Measurements from ENCODE around the gene CAPZA3. TPM values are rescaled to one million over a fixed set of nuclear protein-coding genes. Genes with fewer than 3 reads are reported as not detected.
"Not testable (repeated sequence)": the region's sequence is repeated elsewhere in the genome, so short reads cannot be mapped to it uniquely, and the experiment has no call there.

The CAPZA3 gene
- total RNA-seq, 1 donor from 2014 or later: not detected

GRCh38 chr12:18782827-18783226 lies 44.9 kb downstream of the CAPZA3 start:
- H3K4me1 Mint-ChIP-seq (ENCODE audit: low read depth, unreplicated experiment): no peaks in the 10 kb centered on the region
- peaks cover 6% of the 10 kb centered on the region for H3K36me3 Mint-ChIP-seq (ENCODE audit: unreplicated experiment)
- DNase-seq: no peak
- H3K27me3 Mint-ChIP-seq (ENCODE audit: unreplicated experiment): no peaks in the 10 kb centered on the region
- no peak for TF ChIP-seq CTCF (IDR thresholded peaks at IDR 0.05; ENCODE audit: partially characterized antibody, unreplicated experiment)
- H3K9me3 Mint-ChIP-seq (ENCODE audit: unreplicated experiment): peaks cover 4% of the 10 kb centered on the region
- no peak overlapping the region for H3K4me3 Mint-ChIP-seq (ENCODE audit: unreplicated experiment)
- H3K27ac Mint-ChIP-seq (ENCODE audit: unreplicated experiment): no peak overlapping the region

GRCh38 chr12:18785465-18785864 lies 47.5 kb downstream of the CAPZA3 start:
- not testable (repeated sequence) for H3K27ac Mint-ChIP-seq (ENCODE audit: unreplicated experiment); DNase-seq; H3K4me3 Mint-ChIP-seq (ENCODE audit: unreplicated experiment); H3K4me1 Mint-ChIP-seq (ENCODE audit: low read depth, unreplicated experiment); H3K27me3 Mint-ChIP-seq (ENCODE audit: unreplicated experiment); H3K9me3 Mint-ChIP-seq (ENCODE audit: unreplicated experiment); H3K36me3 Mint-ChIP-seq (ENCODE audit: unreplicated experiment)

Other genes starting within 250 kb of the CAPZA3 start
- gene PLCZ1, start 107 bp upstream of the CAPZA3 start, total RNA-seq (ENCODE audit: unreplicated experiment): not detected

All from glutamatergic neuron (in vitro differentiated cells).